Measurements from ENCODE around the gene ATAT1. TPM values are rescaled to one million over a fixed set of nuclear protein-coding genes. Genes with fewer than 3 reads are reported as not detected.
A peak's percentile ranks its signal among the peaks of the same experiment; 100 is the strongest.

Gene ATAT1
- total and polyA plus RNA-seq, 9 of the 15 experiments (the other 6 are each of a cell fraction or from before 2014, with no cell fraction given), result 0.65 to 5.8 (median 1.6) TPM

DNA sequence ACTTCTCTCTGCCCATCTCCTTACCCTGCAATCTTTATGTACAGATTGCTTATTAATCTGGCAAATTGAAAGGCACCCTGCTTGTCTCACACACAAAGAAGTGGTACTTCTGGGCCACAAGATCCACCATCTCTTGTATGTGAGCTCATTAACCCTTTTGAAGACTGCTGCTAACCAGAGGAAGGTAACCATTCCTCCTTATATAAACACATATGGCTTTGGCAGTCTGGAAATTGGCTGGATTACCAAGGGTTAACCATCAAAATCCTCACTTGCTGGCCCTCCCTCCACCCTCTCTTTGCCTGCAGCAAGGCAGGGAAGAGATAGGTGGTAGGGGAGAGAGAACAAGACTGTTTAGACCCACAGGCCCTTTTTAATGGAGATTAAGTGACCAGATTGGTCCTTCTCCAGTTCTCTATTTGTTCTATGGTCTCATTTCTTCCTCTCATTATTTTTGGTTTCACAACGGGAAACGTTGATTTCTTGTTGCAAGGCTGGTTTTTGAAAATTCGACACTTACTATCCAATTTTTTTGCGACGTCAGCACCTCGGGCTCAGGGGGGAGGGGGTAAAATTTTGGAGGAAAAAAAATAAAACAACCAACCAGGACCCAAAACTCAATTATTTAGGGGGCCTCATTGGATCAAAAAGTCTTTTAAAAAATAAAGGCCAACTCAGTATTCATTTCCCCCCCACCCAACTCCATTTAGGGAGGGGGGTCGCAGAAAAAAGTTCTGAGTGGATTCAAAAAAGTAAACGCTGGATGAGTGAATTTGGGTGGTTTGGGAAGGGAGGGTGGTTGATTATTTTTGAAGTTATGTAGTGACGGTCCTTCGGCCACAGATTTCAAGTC lies 10.5 kb upstream of the ATAT1 start (continued):
- TF ChIP-seq CAMTA2 (CRISPR knock-in tag; conservative IDR thresholded peaks at IDR 0.05), result 0 out of 2 replicates have a peak, but pooled peaks have one; percentile 15
- TF ChIP-seq ZNF408 (CRISPR knock-in tag; IDR thresholded peaks at IDR 0.05; ENCODE audit: low read depth), result 0 out of 2 replicates have a peak, but pooled peaks have one; percentile 36
- TF ChIP-seq, protein P1, sequence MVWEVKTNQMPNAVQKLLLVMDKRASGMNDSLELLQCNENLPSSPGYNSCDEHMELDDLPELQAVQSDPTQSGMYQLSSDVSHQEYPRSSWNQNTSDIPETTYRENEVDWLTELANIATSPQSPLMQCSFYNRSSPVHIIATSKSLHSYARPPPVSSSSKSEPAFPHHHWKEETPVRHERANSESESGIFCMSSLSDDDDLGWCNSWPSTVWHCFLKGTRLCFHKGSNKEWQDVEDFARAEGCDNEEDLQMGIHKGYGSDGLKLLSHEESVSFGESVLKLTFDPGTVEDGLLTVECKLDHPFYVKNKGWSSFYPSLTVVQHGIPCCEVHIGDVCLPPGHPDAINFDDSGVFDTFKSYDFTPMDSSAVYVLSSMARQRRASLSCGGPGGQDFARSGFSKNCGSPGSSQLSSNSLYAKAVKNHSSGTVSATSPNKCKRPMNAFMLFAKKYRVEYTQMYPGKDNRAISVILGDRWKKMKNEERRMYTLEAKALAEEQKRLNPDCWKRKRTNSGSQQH (CRISPR knock-in tag; IDR thresholded peaks at IDR 0.05), result no peak; the same call in 1 of the 2 replicates
- TF ChIP-seq, protein P2, sequence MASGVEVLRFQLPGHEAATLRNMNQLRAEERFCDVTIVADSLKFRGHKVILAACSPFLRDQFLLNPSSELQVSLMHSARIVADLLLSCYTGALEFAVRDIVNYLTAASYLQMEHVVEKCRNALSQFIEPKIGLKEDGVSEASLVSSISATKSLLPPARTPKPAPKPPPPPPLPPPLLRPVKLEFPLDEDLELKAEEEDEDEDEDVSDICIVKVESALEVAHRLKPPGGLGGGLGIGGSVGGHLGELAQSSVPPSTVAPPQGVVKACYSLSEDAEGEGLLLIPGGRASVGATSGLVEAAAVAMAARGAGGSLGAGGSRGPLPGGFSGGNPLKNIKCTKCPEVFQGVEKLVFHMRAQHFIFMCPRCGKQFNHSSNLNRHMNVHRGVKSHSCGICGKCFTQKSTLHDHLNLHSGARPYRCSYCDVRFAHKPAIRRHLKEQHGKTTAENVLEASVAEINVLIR (CRISPR knock-in tag; IDR thresholded peaks at IDR 0.05), result peak; percentile 10; the same call in 1 of the 2 replicates
- TF ChIP-seq PCBP1 (IDR thresholded peaks at IDR 0.05; ENCODE audit: low read depth, low read length, poor library complexity, severe bottlenecking), result no peak
- TF ChIP-seq, protein P3, sequence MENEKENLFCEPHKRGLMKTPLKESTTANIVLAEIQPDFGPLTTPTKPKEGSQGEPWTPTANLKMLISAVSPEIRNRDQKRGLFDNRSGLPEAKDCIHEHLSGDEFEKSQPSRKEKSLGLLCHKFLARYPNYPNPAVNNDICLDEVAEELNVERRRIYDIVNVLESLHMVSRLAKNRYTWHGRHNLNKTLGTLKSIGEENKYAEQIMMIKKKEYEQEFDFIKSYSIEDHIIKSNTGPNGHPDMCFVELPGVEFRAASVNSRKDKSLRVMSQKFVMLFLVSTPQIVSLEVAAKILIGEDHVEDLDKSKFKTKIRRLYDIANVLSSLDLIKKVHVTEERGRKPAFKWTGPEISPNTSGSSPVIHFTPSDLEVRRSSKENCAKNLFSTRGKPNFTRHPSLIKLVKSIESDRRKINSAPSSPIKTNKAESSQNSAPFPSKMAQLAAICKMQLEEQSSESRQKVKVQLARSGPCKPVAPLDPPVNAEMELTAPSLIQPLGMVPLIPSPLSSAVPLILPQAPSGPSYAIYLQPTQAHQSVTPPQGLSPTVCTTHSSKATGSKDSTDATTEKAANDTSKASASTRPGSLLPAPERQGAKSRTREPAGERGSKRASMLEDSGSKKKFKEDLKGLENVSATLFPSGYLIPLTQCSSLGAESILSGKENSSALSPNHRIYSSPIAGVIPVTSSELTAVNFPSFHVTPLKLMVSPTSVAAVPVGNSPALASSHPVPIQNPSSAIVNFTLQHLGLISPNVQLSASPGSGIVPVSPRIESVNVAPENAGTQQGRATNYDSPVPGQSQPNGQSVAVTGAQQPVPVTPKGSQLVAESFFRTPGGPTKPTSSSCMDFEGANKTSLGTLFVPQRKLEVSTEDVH (IDR thresholded peaks at IDR 0.05; ENCODE audit: low read depth, partially characterized antibody), result no peak
- peak; percentile 92 for TF ChIP-seq POLR2A (conservative IDR thresholded peaks at IDR 0.05)
- peak; percentile 94 for TF ChIP-seq OTX1 (CRISPR knock-in tag; IDR thresholded peaks at IDR 0.05)
- 0 out of 2 replicates have a peak, but pooled peaks have one; percentile 1 for TF ChIP-seq EGR1 (conservative IDR thresholded peaks at IDR 0.05)
- TF ChIP-seq PHF8 (IDR thresholded peaks at IDR 0.05; ENCODE audit: borderline replicate concordance, low read length), result 0 out of 2 replicates have a peak, but pooled peaks have one; percentile 11
- TF ChIP-seq, protein P4, sequence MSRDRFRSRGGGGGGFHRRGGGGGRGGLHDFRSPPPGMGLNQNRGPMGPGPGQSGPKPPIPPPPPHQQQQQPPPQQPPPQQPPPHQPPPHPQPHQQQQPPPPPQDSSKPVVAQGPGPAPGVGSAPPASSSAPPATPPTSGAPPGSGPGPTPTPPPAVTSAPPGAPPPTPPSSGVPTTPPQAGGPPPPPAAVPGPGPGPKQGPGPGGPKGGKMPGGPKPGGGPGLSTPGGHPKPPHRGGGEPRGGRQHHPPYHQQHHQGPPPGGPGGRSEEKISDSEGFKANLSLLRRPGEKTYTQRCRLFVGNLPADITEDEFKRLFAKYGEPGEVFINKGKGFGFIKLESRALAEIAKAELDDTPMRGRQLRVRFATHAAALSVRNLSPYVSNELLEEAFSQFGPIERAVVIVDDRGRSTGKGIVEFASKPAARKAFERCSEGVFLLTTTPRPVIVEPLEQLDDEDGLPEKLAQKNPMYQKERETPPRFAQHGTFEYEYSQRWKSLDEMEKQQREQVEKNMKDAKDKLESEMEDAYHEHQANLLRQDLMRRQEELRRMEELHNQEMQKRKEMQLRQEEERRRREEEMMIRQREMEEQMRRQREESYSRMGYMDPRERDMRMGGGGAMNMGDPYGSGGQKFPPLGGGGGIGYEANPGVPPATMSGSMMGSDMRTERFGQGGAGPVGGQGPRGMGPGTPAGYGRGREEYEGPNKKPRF (IDR thresholded peaks at IDR 0.05; ENCODE audit: low read depth, low read length), result no peak
- no peak for TF ChIP-seq ZNF140 (CRISPR knock-in tag; IDR thresholded peaks at IDR 0.05)
- TF ChIP-seq HDAC2 (IDR thresholded peaks at IDR 0.05), result no peak; the same call in 1 of the 2 replicates
- no peak for TF ChIP-seq FOXA1 (IDR thresholded peaks at IDR 0.05; ENCODE audit: borderline replicate concordance)
- TF ChIP-seq SNRNP70 (optimal IDR thresholded peaks at IDR 0.05; ENCODE audit: low read depth, low read length), result peak; percentile 90
- TF ChIP-seq ARNT (IDR thresholded peaks at IDR 0.05), result peak in 1 of 2 experiments; percentile 18; a peak in 1 of 4 replicates
- no peak for TF ChIP-seq ZNF12 (CRISPR knock-in tag; IDR thresholded peaks at IDR 0.05)
- peak; percentile 37; the same call in 1 of the 2 replicates for TF ChIP-seq BACH1 (tag; IDR thresholded peaks at IDR 0.05)
- TF ChIP-seq RFX5 (IDR thresholded peaks at IDR 0.05; ENCODE audit: low read depth, low read length), result no peak
- no peak for TF ChIP-seq ZNF347 (CRISPR knock-in tag; IDR thresholded peaks at IDR 0.05; ENCODE audit: low read depth)

Data from K562 (cell line).